PFSK-1 (cell line): ENCODE results near the gene TBX18.

Source experiments
- FOXP2 ChIP-seq: optimal IDR thresholded peaks from 2 replicates; pipeline ENCODE3; 2011; ENCODE audit warnings: borderline replicate concordance, control low read depth, inconsistent platforms; ENCODE audit not compliant: insufficient read depth; ENCODE audit errors: extremely low read length, extremely low read depth
- POLR2AphosphoS5 ChIP-seq: IDR thresholded peaks from 2 replicates; pipeline ENCODE4 v1.6.1; 2012; ENCODE audit warnings: low read depth, mild to moderate bottlenecking, control low read depth, low read length, moderate library complexity
- REST ChIP-seq, 2 experiments: IDR thresholded peaks; 2 replicates each; pipeline versions ENCODE4 v1.6.1 to v1.8.0; 2011 to 2012; ENCODE audit warnings: low read depth in 2 of 2, low read length in 2 of 2, control low read depth in 1 of 2, inconsistent platforms in 1 of 2, mild to moderate bottlenecking in 1 of 2, moderate library complexity in 1 of 2; ENCODE audit not compliant: insufficient read depth in 1 of 2
- SIN3A ChIP-seq: IDR thresholded peaks from 2 replicates; pipeline ENCODE4 v1.6.1; 2012; ENCODE audit warnings: mild to moderate bottlenecking, low read length, moderate library complexity, borderline replicate concordance; ENCODE audit not compliant: insufficient read depth
- TAF1 ChIP-seq: IDR thresholded peaks from 2 replicates; pipeline ENCODE4 v1.6.1; 2012; ENCODE audit warnings: low read length, control low read depth, borderline replicate concordance; ENCODE audit not compliant: insufficient read depth

The TBX18 gene

GRCh38 chr6:84688141-84688873 is 76.1 kb downstream of the TBX18 start:
- TF ChIP-seq REST (IDR thresholded peaks at IDR 0.05; ENCODE audit: insufficient read depth in 1 of 2, low read depth in 2 of 2, low read length in 2 of 2): no peak
- TF ChIP-seq SIN3A: no peak

GRCh38 chr6:84687431-84687830 is 77.0 kb downstream of the TBX18 start:
- TF ChIP-seq POLR2AphosphoS5: no peak
- TF ChIP-seq REST (IDR thresholded peaks at IDR 0.05; ENCODE audit: insufficient read depth in 1 of 2, low read depth in 2 of 2, low read length in 2 of 2): no peak
- no peak for TF ChIP-seq SIN3A
- no peak for TF ChIP-seq TAF1

GRCh38 chr6:84685983-84686584 is 78.3 kb downstream of the TBX18 start:
- TF ChIP-seq POLR2AphosphoS5 (no peak), REST (IDR thresholded peaks at IDR 0.05; ENCODE audit: insufficient read depth in 1 of 2, low read depth in 2 of 2, low read length in 2 of 2) (no peak), FOXP2 (no peak), TAF1 (no peak), SIN3A (no peak)

- no peak for TF ChIP-seq SIN3A
- TF ChIP-seq TAF1: no peak
- no peak for TF ChIP-seq REST (IDR thresholded peaks at IDR 0.05; ENCODE audit: insufficient read depth in 1 of 2, low read depth in 2 of 2, low read length in 2 of 2)
- no peak for TF ChIP-seq POLR2AphosphoS5
- TF ChIP-seq FOXP2: no peak
Measured at GRCh38 chr6:84681693-84682326, 82.6 kb downstream of the TBX18 start.

GRCh38 chr6:84675651-84676050 is 88.7 kb downstream of the TBX18 start:
- TF ChIP-seq FOXP2 (no peak), POLR2AphosphoS5 (no peak), SIN3A (no peak), REST (IDR thresholded peaks at IDR 0.05; ENCODE audit: insufficient read depth in 1 of 2, low read depth in 2 of 2, low read length in 2 of 2) (no peak), TAF1 (no peak)
